ENCODE data around the gene TXNRD2. TPM values are rescaled to one million over a fixed set of nuclear protein-coding genes. Genes with fewer than 3 reads are reported as not detected.
"Not testable (repeated sequence)": the region's sequence is repeated elsewhere in the genome, so short reads cannot be mapped to it uniquely, and the experiment has no call there.

Gene TXNRD2
- total RNA-seq, 1 donor from 2014 or later = 23.0 TPM

DNA sequence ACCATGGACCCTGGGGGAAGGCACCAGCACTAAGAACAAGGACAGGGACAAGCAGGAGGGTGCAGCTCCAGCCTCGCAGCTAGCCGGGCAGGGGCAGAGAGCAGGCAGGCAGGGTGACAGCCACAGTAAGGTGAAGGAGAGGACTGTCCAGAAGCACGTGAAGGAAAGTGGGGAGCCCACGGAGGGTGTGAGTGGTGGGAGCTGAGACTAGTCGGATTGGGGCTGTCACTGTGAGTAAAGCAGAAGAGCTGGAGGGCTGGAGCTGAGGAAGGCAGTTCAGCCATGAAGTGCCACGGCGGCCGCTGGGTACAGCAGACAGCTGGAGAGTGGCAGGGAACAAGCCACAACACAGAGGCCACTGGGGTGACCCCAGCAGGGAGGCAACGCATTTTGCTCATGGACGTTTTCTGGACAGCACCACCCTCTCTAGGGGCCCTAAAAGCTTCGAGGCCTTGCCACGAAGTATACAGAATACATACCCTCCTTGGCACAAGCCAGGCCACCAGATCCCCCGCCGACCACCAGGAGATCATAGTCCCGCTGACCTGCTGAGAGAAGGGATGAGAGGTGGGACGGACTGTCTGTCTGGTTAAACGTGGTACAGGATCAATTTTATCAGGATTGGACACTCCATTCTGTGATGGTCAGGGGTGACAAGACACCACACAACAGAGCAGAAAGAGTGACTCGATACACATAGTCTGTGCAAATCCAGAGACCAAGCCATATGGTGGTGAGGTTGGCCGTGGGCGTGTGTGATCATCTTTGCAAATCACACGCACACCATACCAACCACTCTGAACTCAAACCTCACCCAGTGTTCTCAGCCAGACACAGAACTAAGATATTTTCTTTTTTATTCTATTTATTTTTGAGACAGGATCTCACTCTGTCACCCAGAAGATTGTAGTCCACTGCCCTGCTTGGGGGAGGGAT, 10.8 kb downstream of the TXNRD2 start:
- Mint-ChIP-seq H3K9me3 (ENCODE audit: unreplicated experiment) (peaks cover 4% of the 10 kb centered on the region), H3K36me3 (ENCODE audit: low read depth, unreplicated experiment) (peaks cover 11% of the 10 kb centered on the region), H3K27me3 (ENCODE audit: unreplicated experiment) (peaks cover 2% of the 10 kb centered on the region), H3K27ac (ENCODE audit: unreplicated experiment) (no peak overlapping the region), H3K4me3 (ENCODE audit: unreplicated experiment) (peak overlapping the region; percentile 59), H3K4me1 (ENCODE audit: unreplicated experiment) (no peaks in the 10 kb centered on the region)
- TF ChIP-seq, protein P1, sequence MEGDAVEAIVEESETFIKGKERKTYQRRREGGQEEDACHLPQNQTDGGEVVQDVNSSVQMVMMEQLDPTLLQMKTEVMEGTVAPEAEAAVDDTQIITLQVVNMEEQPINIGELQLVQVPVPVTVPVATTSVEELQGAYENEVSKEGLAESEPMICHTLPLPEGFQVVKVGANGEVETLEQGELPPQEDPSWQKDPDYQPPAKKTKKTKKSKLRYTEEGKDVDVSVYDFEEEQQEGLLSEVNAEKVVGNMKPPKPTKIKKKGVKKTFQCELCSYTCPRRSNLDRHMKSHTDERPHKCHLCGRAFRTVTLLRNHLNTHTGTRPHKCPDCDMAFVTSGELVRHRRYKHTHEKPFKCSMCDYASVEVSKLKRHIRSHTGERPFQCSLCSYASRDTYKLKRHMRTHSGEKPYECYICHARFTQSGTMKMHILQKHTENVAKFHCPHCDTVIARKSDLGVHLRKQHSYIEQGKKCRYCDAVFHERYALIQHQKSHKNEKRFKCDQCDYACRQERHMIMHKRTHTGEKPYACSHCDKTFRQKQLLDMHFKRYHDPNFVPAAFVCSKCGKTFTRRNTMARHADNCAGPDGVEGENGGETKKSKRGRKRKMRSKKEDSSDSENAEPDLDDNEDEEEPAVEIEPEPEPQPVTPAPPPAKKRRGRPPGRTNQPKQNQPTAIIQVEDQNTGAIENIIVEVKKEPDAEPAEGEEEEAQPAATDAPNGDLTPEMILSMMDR (IDR thresholded peaks at IDR 0.05; ENCODE audit: unreplicated experiment) = no peak
- no peak for DNase-seq (ENCODE audit: low spot score)

DNA sequence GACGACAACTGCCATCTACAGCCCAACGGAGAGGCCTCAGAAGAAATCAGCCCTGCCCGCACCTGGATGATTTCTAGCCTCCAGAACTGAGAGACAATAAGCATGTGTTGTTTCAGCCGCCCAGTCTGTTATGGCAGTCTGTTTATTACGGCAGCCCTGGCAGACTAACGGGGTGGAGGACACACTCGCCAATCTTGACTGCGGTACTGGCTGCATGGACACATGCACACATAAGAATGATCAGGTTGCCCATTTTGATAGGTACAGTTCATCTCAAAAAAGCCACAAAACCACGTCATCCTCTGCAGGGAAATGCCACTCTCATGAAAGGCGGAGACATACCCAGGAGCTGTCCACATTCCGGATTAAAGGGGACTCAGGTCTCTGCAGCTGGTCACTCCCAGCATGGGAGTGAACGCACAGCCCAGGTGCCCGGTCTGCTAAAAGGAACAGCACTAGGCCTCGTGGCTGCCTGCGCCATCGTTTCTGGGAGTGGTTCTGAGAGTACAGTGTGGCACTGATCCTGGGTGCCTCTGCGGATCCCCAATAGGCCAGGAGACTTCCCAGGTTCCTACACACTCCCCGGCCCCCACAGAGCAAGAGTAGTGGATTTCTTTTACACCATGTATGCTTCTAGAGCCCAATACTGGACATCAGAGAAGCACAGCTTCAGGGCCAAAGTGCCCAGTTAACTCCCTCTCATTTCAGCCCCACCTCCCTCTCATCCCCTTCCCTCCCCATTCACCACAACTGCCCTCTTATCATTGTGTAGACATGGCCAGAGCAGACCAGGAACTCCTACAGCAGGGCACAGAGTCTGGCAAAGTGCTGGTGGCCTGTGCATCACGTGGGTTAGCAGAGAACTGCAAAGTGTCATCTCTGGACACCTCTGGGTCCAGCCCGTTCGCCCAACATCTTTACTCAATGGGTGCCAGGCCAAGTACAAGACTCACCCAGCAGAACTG, 11.8 kb downstream of the TXNRD2 start:
- TF ChIP-seq, protein P1 (IDR thresholded peaks at IDR 0.05; ENCODE audit: unreplicated experiment) = no peak
- Mint-ChIP-seq H3K36me3 (ENCODE audit: low read depth, unreplicated experiment) (peaks cover 2% of the 10 kb centered on the region), H3K4me3 (ENCODE audit: unreplicated experiment) (no peak overlapping the region), H3K4me1 (ENCODE audit: unreplicated experiment) (no peaks in the 10 kb centered on the region), H3K27ac (ENCODE audit: unreplicated experiment) (no peak overlapping the region), H3K27me3 (ENCODE audit: unreplicated experiment) (no peaks in the 10 kb centered on the region), H3K9me3 (ENCODE audit: unreplicated experiment) (no peaks in the 10 kb centered on the region)
- no peak for DNase-seq (ENCODE audit: low spot score)

DNA sequence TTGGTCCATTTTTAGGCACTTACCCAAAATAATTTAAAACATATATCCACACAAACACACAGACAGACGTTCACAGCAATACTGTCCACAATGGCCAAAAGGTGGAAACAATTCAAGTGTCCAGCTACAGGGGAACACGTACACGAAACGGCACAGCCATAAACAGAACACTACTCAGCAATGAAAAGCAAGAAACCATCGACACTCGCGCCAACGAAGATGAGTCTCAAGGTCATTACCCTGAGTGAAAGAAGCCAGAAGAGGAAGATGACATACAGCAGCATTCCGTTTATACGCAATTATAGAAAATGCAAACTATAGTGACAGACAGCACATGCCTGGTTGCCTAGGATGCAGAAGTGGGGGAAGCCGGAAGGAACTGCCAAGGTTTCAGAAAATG, 13.4 kb downstream of the TXNRD2 start:
- Mint-ChIP-seq H3K36me3 (ENCODE audit: low read depth, unreplicated experiment) (peaks cover 2% of the 10 kb centered on the region), H3K4me1 (ENCODE audit: unreplicated experiment) (no peaks in the 10 kb centered on the region), H3K27ac (ENCODE audit: unreplicated experiment) (no peak overlapping the region), H3K27me3 (ENCODE audit: unreplicated experiment) (no peaks in the 10 kb centered on the region), H3K4me3 (ENCODE audit: unreplicated experiment) (no peak overlapping the region), H3K9me3 (ENCODE audit: unreplicated experiment) (no peaks in the 10 kb centered on the region)
- no peak for DNase-seq (ENCODE audit: low spot score)
- TF ChIP-seq, protein P1 (IDR thresholded peaks at IDR 0.05; ENCODE audit: unreplicated experiment) = no peak

DNA sequence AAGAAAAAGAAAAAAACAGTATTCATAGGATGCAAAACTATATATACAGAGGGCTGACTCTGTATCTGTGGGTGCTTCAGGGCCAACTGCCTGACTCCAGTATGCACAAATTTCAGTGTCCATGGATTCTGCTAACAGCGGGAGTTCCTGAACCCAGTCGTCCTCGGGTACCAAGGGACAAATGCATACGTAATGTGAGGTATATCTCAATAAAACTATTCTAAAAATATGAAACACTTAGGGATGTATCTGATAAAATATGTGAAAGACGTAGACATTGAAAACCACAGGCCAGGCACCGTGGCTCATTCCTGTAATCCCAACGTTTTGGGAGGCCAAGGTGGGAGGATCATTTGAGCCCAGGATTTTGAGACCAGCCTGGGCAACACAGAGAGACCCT, 13.9 kb downstream of the TXNRD2 start:
- no peak for DNase-seq (ENCODE audit: low spot score)
- H3K27me3 Mint-ChIP-seq (ENCODE audit: unreplicated experiment) = no peaks in the 10 kb centered on the region
- TF ChIP-seq, protein P1 (IDR thresholded peaks at IDR 0.05; ENCODE audit: unreplicated experiment) = no peak
- no peaks in the 10 kb centered on the region for H3K4me1 Mint-ChIP-seq (ENCODE audit: unreplicated experiment)
- H3K9me3 Mint-ChIP-seq (ENCODE audit: unreplicated experiment) = no peaks in the 10 kb centered on the region
- H3K4me3 Mint-ChIP-seq (ENCODE audit: unreplicated experiment) = no peak overlapping the region
- peaks cover 2% of the 10 kb centered on the region for H3K36me3 Mint-ChIP-seq (ENCODE audit: low read depth, unreplicated experiment)
- H3K27ac Mint-ChIP-seq (ENCODE audit: unreplicated experiment) = no peak overlapping the region

DNA sequence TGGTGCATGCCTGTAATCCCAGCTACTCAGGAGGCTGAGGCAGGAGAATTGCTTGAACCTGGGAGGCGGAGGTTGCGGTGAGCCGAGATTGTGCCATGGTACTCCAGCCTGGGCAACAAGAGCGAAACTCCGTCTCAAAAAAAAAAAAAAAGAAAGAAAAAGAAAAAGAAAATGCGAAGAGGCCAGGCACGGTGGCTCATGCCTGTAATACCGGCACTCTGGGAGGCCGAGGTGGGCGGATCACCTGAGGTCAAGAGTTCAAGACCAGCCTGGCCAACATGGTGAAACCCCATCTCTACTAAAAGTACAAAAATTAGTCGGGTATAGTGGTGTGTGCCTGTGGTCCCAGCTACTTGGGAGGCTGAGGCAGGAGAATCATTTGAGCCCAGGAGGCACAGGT, 15.6 kb downstream of the TXNRD2 start:
- not testable (repeated sequence) for H3K27ac Mint-ChIP-seq (ENCODE audit: unreplicated experiment); H3K36me3 Mint-ChIP-seq (ENCODE audit: low read depth, unreplicated experiment); H3K4me3 Mint-ChIP-seq (ENCODE audit: unreplicated experiment); H3K4me1 Mint-ChIP-seq (ENCODE audit: unreplicated experiment); H3K27me3 Mint-ChIP-seq (ENCODE audit: unreplicated experiment); DNase-seq (ENCODE audit: low spot score); H3K9me3 Mint-ChIP-seq (ENCODE audit: unreplicated experiment)

Data from endothelial cell (in vitro differentiated cells).